Right lobe of liver (tissue), 6 donors: ENCODE results near the gene ENC1. TPM values are rescaled to one million over a fixed set of nuclear protein-coding genes. Genes with fewer than 3 reads are reported as not detected.
A peak's percentile ranks its signal among the peaks of the same experiment; 100 is the strongest.

ENCODE experiments used
- ATAC-seq, 4 donors: fragments of 200-7000 bp; cut with Tn5 transposase; one replicate each; pipeline ENCODE4 v1.9.1; 2020; ENCODE audit warnings: mild to moderate bottlenecking in 4 of 4, moderate library complexity in 4 of 4
- DNase-seq, 3 donors: peaks; one replicate each; pipeline ENCODE4 v3.0.0-alpha.2; 2020
- H3K27ac ChIP-seq, 3 donors: fragments of 200-600 bp; one replicate each; pipeline ENCODE4 v1.8.0; 2022
- H3K27me3 ChIP-seq, 2 donors: fragments of 200-600 bp; one replicate each; pipeline ENCODE4 v1.8.0; 2022
- H3K36me3 ChIP-seq, 4 donors: fragments of 200-600 bp; sonication (generic) in 1 of 4; one replicate each; pipeline versions ENCODE4 v1.5.1 to v1.8.0; 2017 to 2022; ENCODE audit warnings: control low read depth in 1 of 4
- H3K4me1 ChIP-seq, 4 donors: fragments of 200-600 bp; sonication (generic) in 1 of 4; one replicate each; pipeline versions ENCODE4 v1.5.1 to v1.8.0; 2017 to 2022; ENCODE audit warnings: control low read depth in 1 of 4
- H3K4me3 ChIP-seq, 3 donors: fragments of 200-600 bp; one replicate each; pipeline ENCODE4 v1.8.0; 2022
- H3K9me3 ChIP-seq, 4 donors: fragments of 200-600 bp; sonication (generic) in 1 of 4; one replicate each; pipeline versions ENCODE4 v1.5.1 to v1.8.0; 2017 to 2022; ENCODE audit warnings: control low read depth in 1 of 4
- POLR2A ChIP-seq: fragments of 450-650 bp; IDR thresholded peaks from one replicate; pipeline ENCODE4 v1.6.1; 2017; ENCODE audit warnings: antibody characterized with exemption, mild to moderate bottlenecking
- WGBS: methylation state at CpG from one replicate; pipeline ENCODE4 v1.1.6; 2018; ENCODE audit warnings: low coverage, low lambda C conversion rate; ENCODE audit not compliant: insufficient coverage; ENCODE audit errors: missing lambda C conversion rate; 5-methylcytosine and 5-hydroxymethylcytosine counted together
- intact Hi-C, 2 donors: fragments of 100-400 bp; cut with DNase I; formaldehyde crosslinking; loops; one replicate each; pipeline versions ENCODE4 v1.11.2 to v1.14.1; 2022
- total RNA-seq, 6 experiments: library from RNA; depleted of rRNA in 2 of 6; stranded (reverse); fragments of >200 nt in 2 of 6; fragmentation: NEBNext Ultra II Directional in 3 of 6; extraction: Animal tissue kit (Norgen Biotek cat#: 25700) in 3 of 6; gene quantifications; one replicate each; pipeline versions ENCODE4 v1.1.0 to v1.2.4, GENCODE V29; 2016 to 2023
- TF ChIP-seq, protein P1 (sequence below), 4 donors: fragments of 200-600 bp in 3 of 4; fragments of 450-650 bp in 1 of 4; IDR thresholded peaks; one replicate each; pipeline versions ENCODE4 v1.5.1 to v1.8.0; 2016 to 2022; ENCODE audit warnings: antibody characterized with exemption in 4 of 4, mild to moderate bottlenecking in 2 of 4
- donor health status: DM: no; HTN: yes; CAD: no.
- donor health status: DM: no; HTN: no; CAD: no.
- donor health status: DM: no; HTN: no; CAD: no.
- donor health status: DM: no; HTN: yes; CAD: no.
- donor health status: DM: no; HTN: yes; CAD: no.

ENC1 gene
- total RNA-seq, 6 experiments from 2014 or later = 4.5 to 6.8 (median 5.5) TPM

DNA sequence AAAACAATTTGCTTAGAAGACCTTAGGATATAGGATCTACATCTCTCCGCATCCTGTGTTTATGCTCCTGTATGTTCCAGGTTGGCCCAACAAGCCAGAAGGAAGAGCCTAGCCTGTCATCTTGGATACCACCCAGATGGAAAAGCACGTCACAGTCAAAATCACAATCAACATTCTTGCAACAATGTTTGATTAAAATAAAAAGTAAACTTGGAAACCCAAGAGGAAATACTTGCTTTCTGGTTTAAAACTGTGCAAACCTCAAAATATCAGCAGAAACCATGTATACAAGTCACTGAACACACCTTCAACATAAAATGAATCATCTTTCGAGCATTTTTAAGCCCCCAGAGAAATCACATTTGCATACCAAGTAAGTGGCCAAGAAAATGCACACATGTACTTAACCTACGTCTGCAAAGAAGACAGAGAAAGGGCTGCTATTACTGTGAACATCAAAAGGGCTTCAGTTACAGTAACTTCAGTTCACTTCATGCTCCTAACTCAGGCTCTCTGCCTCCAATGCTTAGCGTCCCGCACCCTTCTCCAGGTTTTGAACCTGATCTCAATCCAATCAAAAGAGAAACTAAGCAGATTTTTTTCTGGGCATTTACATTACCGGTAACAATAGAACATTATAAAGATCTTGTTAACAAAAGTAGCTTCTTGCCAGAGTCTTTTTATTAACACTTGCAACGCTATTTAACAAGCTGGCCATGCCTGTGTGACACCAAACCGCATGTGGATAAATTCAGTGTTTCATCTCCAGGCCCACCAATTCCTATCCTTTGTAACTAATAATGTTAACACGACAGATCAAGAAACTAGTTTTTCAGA, 1.3 kb downstream of the ENC1 start:
- peaks cover 0 to 16% (median under 1%) of the 10 kb centered on the region in 4 donors for H3K36me3 ChIP-seq
- no peaks in the 10 kb centered on the region for H3K27me3 ChIP-seq
- intact Hi-C loops = no loop called here
- peak overlapping the region; percentile 90 to 92 (median 91) for H3K27ac ChIP-seq
- peak overlapping the region; percentile 79 to 88 (median 79) for H3K4me3 ChIP-seq
- DNase-seq (no peak), ATAC-seq (no peak)
- TF ChIP-seq, protein P1, sequence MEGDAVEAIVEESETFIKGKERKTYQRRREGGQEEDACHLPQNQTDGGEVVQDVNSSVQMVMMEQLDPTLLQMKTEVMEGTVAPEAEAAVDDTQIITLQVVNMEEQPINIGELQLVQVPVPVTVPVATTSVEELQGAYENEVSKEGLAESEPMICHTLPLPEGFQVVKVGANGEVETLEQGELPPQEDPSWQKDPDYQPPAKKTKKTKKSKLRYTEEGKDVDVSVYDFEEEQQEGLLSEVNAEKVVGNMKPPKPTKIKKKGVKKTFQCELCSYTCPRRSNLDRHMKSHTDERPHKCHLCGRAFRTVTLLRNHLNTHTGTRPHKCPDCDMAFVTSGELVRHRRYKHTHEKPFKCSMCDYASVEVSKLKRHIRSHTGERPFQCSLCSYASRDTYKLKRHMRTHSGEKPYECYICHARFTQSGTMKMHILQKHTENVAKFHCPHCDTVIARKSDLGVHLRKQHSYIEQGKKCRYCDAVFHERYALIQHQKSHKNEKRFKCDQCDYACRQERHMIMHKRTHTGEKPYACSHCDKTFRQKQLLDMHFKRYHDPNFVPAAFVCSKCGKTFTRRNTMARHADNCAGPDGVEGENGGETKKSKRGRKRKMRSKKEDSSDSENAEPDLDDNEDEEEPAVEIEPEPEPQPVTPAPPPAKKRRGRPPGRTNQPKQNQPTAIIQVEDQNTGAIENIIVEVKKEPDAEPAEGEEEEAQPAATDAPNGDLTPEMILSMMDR (IDR thresholded peaks at IDR 0.05) = no peak
- TF ChIP-seq POLR2A = no peak
- 5% methylated on average over 10 of the region's 10 CpGs for WGBS
- peaks cover 0 to 15% (median 0%) of the 10 kb centered on the region in 4 donors for H3K4me1 ChIP-seq
- no peaks in the 10 kb centered on the region for H3K9me3 ChIP-seq

DNA sequence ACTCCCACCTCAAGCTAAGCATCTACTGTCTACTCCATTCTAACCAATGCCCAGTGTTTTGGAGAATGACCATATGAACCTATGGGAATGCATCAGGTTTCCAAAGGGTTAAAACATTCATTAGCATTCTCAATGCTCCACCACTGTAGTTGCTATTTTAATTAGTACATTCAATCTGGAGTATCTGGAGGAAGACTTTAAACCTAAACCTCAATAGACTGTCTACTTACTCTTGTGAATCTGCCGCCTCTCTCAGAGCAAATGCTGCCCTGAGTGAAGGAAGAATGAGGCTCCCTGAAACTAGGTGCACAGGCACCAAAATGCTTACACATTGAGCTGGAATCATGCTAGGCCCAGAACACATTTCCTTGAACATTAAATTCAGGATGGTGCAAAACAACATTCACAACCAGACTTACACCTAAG, 2.0 kb downstream of the ENC1 start:
- ATAC-seq (no peak), DNase-seq (no peak)
- Histone ChIP-seq H3K27me3 (no peaks in the 10 kb centered on the region), H3K4me3 (peak overlapping the region; percentile 79 to 88 (median 79)), H3K9me3 (no peaks in the 10 kb centered on the region), H3K36me3 (peaks cover 0 to 19% (median 4%) of the 10 kb centered on the region in 4 donors), H3K27ac (peak overlapping the region; percentile 56 to 92 (median 91)), H3K4me1 (peaks cover 0 to 15% (median 0%) of the 10 kb centered on the region in 4 donors)
- intact Hi-C loops = no loop called here
- WGBS = 0% methylated on average over 1 of the region's 1 CpG
- no peak for TF ChIP-seq POLR2A
- TF ChIP-seq, protein P1 (IDR thresholded peaks at IDR 0.05) = no peak

DNA sequence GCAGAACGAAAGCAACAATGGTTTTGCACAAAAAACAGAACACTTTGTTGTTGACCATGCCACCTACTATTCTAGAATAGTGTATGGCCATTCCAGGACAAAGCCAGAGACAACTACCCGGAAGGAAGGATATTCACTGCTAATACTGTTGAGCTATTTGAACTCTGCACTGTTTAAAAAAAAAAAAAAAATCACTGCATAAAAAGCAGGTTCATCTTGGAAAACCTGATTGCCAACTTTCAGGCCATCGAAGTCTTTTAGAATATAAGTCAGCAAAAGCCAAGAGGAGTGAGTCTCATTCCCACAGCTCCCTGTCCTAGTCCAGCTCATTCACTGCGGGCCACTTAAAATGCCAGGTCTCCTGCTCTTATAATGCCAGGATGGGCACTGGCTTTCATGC, 4.0 kb downstream of the ENC1 start:
- DNase-seq = no peak

DNA sequence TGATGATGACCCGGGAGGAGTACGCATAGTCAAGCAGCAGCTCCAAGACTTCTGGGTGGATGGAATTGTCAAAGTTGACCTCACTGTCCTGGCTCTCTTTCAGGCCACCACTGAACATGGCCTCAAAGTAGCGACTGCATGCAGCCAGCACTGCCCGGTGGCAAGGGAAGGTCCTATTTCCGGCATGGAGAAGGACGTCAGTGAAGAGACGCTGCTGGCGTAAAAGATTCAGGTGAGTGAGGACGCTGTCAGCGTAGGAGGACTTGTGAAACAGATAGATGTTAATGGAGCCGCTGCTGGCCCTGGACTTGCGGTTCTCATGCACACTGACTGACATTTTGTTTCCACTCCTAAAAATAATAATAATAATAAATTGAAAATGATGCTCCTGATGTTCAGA, 4.4 kb downstream of the ENC1 start:
- ATAC-seq (no peak), DNase-seq (no peak)
- H3K27ac ChIP-seq = no peak overlapping the region
- TF ChIP-seq POLR2A = no peak
- TF ChIP-seq, protein P1 (IDR thresholded peaks at IDR 0.05) = no peak
- no peaks in the 10 kb centered on the region for H3K27me3 ChIP-seq
- intact Hi-C loops = no loop called here
- no peaks in the 10 kb centered on the region for H3K9me3 ChIP-seq
- H3K4me1 ChIP-seq = peaks cover 0 to 17% (median 1%) of the 10 kb centered on the region in 4 donors
- WGBS = 86% methylated on average over 5 of the region's 12 CpGs
- H3K4me3 ChIP-seq = no peak overlapping the region
- peaks cover 0 to 22% (median 5%) of the 10 kb centered on the region in 4 donors for H3K36me3 ChIP-seq

More for the DNA sequence above, 4.0 kb downstream of the ENC1 start:
- intact Hi-C loops = no loop called here
- 48% methylated on average over 4 of the region's 4 CpGs for WGBS
- Histone ChIP-seq H3K4me1 (peaks cover 0 to 15% (median 1%) of the 10 kb centered on the region in 4 donors), H3K27ac (no peak overlapping the region), H3K4me3 (no peak overlapping the region), H3K9me3 (no peaks in the 10 kb centered on the region), H3K36me3 (peaks cover 0 to 22% (median 5%) of the 10 kb centered on the region in 4 donors), H3K27me3 (no peaks in the 10 kb centered on the region)
- ATAC-seq = no peak
- TF ChIP-seq, protein P1 (IDR thresholded peaks at IDR 0.05) = no peak
- TF ChIP-seq POLR2A = no peak
